UCSD-AML1 (cell line): ENCODE results near the gene TSNAX.

Experiments used
- DNase-seq: peaks from one replicate; lab custom pipeline; 2025; ENCODE audit not compliant: unreplicated experiment; lab: John Stamatoyannopoulos, UW

The TSNAX gene

GRCh38 chr1:231600458-231600976, 72.0 kb downstream of the TSNAX start:
- DNase-seq, result no peak

- no peak for DNase-seq
These were observed 73.6 kb downstream of the TSNAX start for GRCh38 chr1:231601824-231602672.

- DNase-seq, result no peak
These were observed 74.2 kb downstream of the TSNAX start for GRCh38 chr1:231602673-231602984.

- peak; percentile 24 for DNase-seq
These were observed 75.3 kb downstream of the TSNAX start for GRCh38 chr1:231603598-231604275.

GRCh38 chr1:231604276-231604621, 75.8 kb downstream of the TSNAX start:
- no peak for DNase-seq

GRCh38 chr1:231605149-231606100, 77.0 kb downstream of the TSNAX start:
- no peak for DNase-seq

GRCh38 chr1:231606712-231607111, 78.2 kb downstream of the TSNAX start:
- no peak for DNase-seq

GRCh38 chr1:231610388-231610787, 81.9 kb downstream of the TSNAX start:
- no peak for DNase-seq

- DNase-seq, result no peak
These were observed 82.6 kb downstream of the TSNAX start for GRCh38 chr1:231611111-231611510.

GRCh38 chr1:231611851-231612250, 83.4 kb downstream of the TSNAX start:
- DNase-seq, result no peak

- peak; percentile 63 for DNase-seq
These were observed 84.1 kb downstream of the TSNAX start for GRCh38 chr1:231612393-231613089.

- peak; percentile 23 for DNase-seq
These were observed 85.2 kb downstream of the TSNAX start for GRCh38 chr1:231613419-231614349.
